ENCODE data around the gene TBC1D21.

Gene TBC1D21

GRCh38 chr15:73873456-73873855, at the start of gene TBC1D21:
Gene TBC1D21 (plus strand): TSS chr15:73873564. CDS start chr15:73873710, 146 bp downstream.
- no peak for DNase-seq (ENCODE audit: low read depth in 2 of 2)

- no peak for DNase-seq (ENCODE audit: low read depth in 2 of 2)
These were observed 46.6 kb upstream of the TBC1D21 start for GRCh38 chr15:73826711-73827251.

GRCh38 chr15:73829523-73829922, 43.8 kb upstream of the TBC1D21 start:
- DNase-seq (ENCODE audit: low read depth in 2 of 2), result no peak

GRCh38 chr15:73832657-73833056, 40.7 kb upstream of the TBC1D21 start:
- no peak for DNase-seq (ENCODE audit: low read depth in 2 of 2)

GRCh38 chr15:73836845-73837244, 36.5 kb upstream of the TBC1D21 start:
- DNase-seq (ENCODE audit: low read depth in 2 of 2), result no peak

- no peak for DNase-seq (ENCODE audit: low read depth in 2 of 2)
These were observed 34.4 kb upstream of the TBC1D21 start for GRCh38 chr15:73838831-73839426.

- DNase-seq (ENCODE audit: low read depth in 2 of 2), result no peak
These were observed 33.5 kb upstream of the TBC1D21 start for GRCh38 chr15:73839699-73840377.

- no peak for DNase-seq (ENCODE audit: low read depth in 2 of 2)
These were observed 32.6 kb upstream of the TBC1D21 start for GRCh38 chr15:73840771-73841170.

GRCh38 chr15:73841756-73842725, 31.3 kb upstream of the TBC1D21 start:
- DNase-seq (ENCODE audit: low read depth in 2 of 2), result no peak

- no peak for DNase-seq (ENCODE audit: low read depth in 2 of 2)
These were observed 29.6 kb upstream of the TBC1D21 start for GRCh38 chr15:73843787-73844186.

- peak; percentile 24 to 28 for DNase-seq (ENCODE audit: low read depth in 2 of 2)
These were observed 29.0 kb upstream of the TBC1D21 start for GRCh38 chr15:73844356-73844755.

- no peak for DNase-seq (ENCODE audit: low read depth in 2 of 2)
These were observed 27.9 kb upstream of the TBC1D21 start for GRCh38 chr15:73845507-73845906.

GRCh38 chr15:73845907-73846306, 27.5 kb upstream of the TBC1D21 start:
- DNase-seq (ENCODE audit: low read depth in 2 of 2), result no peak

GRCh38 chr15:73849641-73850040, 23.7 kb upstream of the TBC1D21 start:
- DNase-seq (ENCODE audit: low read depth in 2 of 2), result no peak

GRCh38 chr15:73850228-73850627, 23.1 kb upstream of the TBC1D21 start:
- no peak for DNase-seq (ENCODE audit: low read depth in 2 of 2)

GRCh38 chr15:73851689-73852088, 21.7 kb upstream of the TBC1D21 start:
- peak; percentile 12 to 22 for DNase-seq (ENCODE audit: low read depth in 2 of 2)

GRCh38 chr15:73852507-73852906, 20.9 kb upstream of the TBC1D21 start:
- no peak for DNase-seq (ENCODE audit: low read depth in 2 of 2)

GRCh38 chr15:73854265-73854664, 19.1 kb upstream of the TBC1D21 start:
- DNase-seq (ENCODE audit: low read depth in 2 of 2), result no peak

- DNase-seq (ENCODE audit: low read depth in 2 of 2), result no peak
These were observed 16.7 kb upstream of the TBC1D21 start for GRCh38 chr15:73856458-73857192.

- DNase-seq (ENCODE audit: low read depth in 2 of 2), result no peak
These were observed 16.0 kb upstream of the TBC1D21 start for GRCh38 chr15:73857193-73857920.

- no peak for DNase-seq (ENCODE audit: low read depth in 2 of 2)
These were observed 15.3 kb upstream of the TBC1D21 start for GRCh38 chr15:73858062-73858461.
